Cerebellar nuclear complex (tissue), 1 donor: ENCODE results near the gene MB21D2.
"Not testable (repeated sequence)": the region's sequence is repeated elsewhere in the genome, so short reads cannot be mapped to it uniquely, and the experiment has no call there.

ENCODE experiments used
- DNase-seq, 2 experiments: peaks; one replicate each; lab custom pipeline; 2025; lab: John Stamatoyannopoulos, UW

Gene MB21D2

DNA sequence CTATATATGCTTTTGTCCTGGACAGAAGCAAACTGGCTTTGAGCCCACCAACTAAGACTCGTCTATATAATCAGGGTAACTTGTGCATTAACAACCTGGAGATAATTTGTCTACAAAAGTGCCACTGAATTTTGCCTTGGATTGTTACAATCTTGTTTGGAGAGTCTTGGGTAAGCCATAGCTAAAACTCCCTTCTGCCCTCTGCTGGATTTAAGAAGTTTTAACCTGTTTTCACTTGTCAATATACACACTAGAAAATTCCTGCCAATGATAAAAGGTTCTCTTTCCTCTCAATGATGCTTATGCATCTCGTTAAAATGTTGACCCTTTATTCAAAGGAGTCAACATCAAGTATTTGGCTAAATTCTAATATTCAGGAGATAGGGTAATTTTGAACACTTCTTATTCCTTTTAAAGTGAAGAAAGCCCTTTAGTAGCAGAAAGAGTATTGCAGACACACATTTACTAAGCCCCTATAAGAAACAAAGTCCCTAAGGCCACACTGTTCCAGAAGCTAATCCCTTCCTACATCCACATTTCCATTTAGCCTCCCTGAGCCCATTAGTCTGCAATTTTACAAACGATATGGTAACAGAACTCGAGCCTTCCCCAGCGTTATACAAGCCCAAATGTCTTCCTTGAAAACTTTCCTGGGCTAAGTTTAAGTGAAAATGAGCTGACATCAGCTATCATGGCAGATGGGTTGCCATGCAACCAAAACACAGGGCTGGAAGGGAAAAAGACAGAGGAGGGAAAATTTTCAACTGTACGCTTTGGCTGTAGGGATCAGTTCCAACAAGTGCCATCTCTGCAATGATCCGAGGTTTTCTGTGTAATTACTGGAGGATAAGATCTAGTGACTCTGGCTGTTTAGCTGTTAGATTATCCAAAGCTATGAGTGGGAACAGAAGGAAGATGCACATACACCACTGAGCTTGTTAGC, 114.4 kb downstream of the MB21D2 start:
- DNase-seq = peak in 1 of 2 experiments; percentile 7

DNA sequence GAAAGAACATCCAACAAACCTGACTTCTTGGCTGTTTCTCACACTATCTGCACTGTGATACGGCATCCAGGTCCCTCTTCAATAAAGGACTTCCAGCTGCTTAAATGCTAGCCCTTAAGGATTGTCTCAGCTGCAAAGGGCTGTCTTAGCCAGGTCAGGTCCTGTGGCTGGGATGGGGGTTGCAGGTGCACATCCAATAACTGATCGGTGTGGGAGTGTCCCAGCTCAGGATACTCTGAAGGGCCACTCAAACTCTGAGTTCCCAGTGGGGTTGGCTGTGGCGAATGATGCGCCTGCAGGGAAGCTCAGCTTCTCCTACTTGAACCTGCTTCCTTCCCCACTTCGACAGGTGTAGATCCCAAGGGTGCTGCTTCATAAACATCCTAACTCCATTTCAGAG, 115.7 kb downstream of the MB21D2 start:
- no peak for DNase-seq

DNA sequence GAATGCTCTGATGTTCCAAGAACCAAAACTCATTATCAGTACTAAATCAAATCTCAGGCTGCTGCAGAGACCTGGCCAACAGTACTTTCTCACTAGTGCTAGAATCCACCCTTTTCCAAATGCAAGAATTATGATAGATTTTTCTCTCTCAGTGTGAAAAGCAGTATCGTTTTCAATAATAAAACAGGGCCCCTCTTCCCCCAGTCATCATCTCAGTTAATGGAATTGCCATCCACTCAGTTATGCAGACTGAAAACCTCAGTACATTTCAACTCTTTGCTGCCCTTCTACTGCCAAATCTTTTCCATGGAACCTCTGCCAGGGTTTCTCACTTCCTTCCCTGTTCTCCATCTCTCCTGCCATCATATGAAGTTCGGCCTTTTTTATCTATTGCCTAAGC, 117.9 kb downstream of the MB21D2 start:
- no peak for DNase-seq

DNA sequence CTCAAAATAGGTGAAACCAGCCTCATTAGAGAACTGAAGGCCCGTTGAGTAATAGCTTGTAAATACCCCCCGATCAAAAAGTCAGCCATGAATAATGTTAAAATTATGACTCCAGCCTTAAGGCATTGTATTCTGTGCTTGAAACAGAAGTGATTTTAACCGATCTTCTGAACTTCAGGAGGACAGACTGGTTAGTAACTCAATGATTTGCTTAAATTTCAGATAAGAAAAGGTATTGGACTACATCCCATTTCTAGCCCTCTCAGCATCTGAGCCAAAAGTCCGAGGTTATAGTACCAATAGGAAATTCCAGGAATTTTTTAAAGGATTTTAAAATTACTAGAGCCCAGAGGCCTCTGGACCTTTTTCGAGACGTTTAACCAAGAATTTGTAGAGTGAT, 122.6 kb downstream of the MB21D2 start:
- DNase-seq = no peak

DNA sequence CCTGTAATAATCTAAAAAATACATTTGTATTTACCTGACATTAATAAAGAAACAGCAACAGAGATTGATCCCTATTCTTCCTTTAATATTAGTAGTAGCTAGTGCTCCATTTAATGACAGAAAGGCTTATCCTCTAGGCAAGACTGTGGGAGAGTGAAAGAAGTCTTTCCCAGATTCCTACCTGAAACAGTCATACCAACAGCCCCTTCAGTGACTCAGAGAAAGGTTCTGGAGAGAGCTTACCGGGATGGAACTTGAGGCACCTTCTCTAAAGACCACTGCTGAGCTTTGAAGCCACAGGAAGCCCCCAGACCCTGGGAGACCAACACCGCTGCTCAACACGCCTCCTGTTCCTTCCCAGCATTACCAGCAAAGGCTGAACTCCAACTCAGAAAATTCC, 123.4 kb downstream of the MB21D2 start:
- no peak for DNase-seq

DNA sequence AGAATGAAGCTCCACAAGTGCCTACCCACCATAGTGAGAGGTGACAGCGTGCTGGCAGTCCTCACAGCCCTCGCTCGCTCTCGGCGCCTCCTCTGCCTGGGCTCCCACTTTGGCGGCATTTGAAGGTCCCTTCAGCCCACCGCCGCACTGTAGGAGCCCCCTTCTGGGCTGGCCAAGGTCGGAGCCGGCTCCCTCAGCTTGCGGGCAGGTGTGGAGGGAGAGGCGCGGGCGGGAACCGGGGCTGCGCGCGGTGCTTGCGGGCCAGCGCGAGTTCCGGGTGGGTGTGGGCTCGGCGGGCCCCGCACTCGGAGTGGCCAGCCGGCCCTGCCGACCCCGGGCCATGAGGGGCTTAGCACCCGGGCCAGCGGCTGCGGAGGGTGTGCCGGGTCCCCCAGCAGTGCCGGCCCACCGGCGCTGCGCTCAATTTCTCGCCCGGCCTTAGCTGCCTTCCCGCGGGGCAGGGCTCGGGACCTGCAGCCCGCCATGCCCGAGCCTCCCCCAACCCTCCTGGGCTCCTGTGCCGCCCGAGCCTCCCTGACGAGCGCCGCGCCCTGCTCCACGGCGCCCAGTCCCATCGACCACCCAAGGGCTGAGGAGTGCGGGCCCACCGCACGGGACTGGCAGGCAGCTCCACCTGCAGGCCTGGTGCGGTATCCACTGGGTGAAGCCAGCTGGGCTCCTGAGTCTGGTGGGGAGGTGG, 128.7 kb downstream of the MB21D2 start:
- DNase-seq = not testable (repeated sequence)

DNA sequence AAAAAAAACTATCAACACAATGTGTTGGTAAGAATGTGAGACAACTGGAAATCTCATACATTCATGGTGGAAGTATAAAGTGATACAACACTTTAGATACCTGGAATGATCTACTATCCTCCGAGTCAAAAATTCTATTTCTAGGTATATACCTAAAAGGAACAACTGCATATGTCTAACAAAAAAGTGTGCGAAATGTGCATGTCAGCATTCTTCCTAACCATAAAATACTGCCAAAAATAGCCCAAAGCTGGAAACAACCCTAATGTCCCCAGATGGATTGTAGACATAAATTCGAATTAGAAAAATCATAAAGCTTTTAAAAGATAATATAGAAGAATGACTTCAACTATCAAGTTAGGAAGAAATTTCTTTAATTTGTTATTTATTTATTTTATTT, 139.1 kb downstream of the MB21D2 start:
- no peak for DNase-seq

DNA sequence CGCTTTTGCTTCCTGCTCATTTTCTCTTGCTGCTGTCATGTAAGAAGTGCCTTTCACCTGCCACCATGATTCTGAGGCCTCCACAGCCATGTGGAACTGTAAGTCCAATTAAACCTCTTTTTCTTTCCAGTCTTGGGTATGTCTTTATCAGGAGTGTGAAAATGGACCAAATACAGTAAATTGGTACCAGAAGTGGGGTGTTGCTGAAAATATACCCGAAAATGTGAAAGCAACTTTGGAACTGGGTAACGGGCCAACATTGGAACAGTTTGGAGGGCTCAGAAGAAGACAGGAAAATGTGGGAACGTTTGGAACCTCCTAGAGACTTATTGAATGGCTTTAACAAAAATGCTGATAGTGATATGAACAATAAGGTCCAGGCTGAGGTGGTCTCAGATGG, 143.3 kb downstream of the MB21D2 start:
- not testable (repeated sequence) for DNase-seq

DNA sequence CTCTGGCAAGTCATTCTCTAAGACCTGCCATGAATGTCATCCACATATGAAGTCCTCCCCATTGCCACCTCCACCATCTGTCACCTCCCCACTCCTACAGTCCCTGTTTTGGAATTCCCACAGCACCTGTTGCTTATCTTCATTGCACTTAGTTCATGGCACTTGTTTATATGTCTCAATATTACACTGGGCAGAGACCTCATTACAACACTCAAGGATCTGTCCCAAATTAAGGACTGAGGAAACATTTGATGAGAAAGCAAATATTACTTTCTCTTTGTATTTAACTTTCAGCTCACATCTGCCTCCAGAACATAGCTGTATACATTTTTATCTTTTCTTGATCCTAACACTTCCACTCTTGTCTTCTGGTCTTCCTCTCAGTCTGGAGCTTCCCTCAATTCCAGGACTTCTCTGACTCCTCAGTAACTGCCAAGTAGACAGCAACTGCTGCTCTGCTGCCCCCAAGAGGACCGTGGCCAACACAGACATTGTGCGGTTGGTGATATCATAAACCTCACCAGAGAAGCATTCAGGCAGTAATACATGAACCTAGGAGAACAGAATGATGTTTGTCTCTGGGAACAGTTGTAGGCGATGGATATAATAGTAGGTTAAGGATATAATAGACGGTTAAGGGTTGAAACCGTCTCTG, 145.3 kb downstream of the MB21D2 start:
- no peak for DNase-seq

DNA sequence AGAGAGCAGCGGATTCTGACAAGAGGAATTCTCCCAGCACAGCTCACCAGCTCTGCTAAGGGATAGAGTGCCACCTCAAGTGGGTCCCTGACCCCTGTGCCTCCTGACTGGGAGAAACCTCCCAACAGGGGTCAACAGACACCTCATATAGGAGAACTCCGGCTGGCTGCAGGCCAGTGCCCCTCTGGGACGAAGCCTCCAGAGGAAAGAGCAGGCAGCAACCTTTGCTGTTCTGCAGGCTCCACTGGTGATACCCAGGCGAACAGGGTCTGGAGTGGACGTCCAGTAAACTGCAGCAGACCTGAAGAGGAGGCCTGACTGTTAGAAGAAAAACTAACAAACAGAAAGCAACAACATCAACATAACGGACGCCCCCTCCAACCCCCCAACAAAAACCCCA, 159.0 kb downstream of the MB21D2 start:
- no peak for DNase-seq

DNA sequence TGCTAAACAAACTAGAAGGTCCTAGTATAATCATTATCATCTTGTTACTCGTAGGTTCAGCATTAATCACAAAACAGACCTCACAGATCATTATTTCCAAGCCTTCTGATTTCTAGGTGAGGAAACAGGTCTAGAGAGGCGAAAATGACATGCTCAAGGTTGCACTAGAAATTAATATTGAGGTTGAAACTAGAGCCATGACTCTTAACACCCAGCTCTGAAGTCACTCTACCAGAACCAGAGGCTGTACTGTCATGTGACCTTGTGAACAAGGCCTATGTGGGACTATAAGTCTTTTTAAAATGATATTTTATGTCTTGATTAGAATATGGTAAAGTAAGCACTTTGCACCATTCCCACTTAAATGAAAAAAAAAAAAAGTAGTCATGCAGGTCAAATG, 166.5 kb downstream of the MB21D2 start:
- DNase-seq = no peak

DNA sequence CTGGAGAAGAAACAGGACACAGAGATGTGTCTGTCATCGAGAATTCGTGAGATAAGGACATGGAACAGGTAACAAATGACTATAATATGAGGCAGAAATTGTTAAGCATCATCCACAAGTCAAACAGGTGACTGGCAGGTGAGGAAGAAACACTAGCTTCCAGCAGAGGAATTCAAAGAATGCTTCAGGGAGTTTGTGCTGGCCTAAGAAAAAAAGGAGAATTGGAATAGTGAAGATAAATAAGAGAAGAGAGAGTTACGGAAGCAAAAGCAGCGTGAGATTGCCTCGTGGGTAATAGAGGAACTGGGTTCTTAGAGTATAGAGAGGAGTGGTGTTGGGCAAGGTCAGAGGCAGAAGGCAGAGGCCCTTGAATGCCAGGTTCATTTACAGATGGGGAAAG, 167.5 kb downstream of the MB21D2 start:
- no peak for DNase-seq

DNA sequence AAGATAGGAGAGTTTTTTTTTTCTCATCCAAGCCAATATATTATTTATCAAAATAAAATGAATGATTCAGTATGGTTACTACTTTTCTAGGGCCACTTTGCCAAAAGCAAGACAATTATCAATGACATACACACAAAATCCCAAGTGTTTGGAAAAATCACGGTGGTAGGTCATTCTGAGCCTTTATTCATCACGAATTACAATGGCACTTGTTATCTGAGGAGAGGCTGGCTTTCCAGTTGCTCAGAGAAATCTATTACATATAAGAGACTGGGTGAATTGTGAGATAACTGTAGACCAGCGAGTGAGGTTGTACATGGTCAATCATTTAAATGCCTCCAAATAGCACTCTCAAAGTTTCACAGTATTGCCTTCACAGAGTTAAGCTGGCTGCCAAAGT, 169.9 kb downstream of the MB21D2 start:
- no peak for DNase-seq

DNA sequence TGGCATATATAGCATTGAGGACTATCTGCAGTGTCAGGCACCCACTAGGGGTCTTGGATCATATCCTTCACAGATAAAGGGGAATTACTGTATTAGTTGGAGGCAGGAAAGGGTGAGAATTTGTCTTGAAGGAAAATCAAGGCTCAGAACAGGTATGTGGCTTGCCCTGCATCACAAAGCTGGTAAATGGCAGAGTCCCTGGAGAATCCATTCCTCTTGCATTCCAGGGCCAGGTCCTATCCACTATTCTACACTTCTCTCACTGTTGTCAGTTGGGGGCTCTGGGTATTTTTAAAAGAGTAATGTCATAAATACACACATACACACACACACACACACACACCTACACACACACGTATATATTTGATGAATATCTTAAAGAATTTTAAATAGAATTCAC, 170.5 kb downstream of the MB21D2 start:
- DNase-seq = no peak
